Measurements from ENCODE around the gene MRGPRD.

The MRGPRD gene

GRCh38 chr11:68935516-68936357 is 45.0 kb downstream of the MRGPRD start:
- no peak overlapping the region for H3K4me3 ChIP-seq (replicated peaks; ENCODE audit: low read depth, low read length)
- TF ChIP-seq CTCF (IDR thresholded peaks at IDR 0.05; ENCODE audit: low read depth, low read length, missing control alignments): no peak
- no peak for DNase-seq (ENCODE audit: extremely low read depth, low read depth)

- no peak for DNase-seq (ENCODE audit: extremely low read depth, low read depth)
- no peak for TF ChIP-seq CTCF (IDR thresholded peaks at IDR 0.05; ENCODE audit: low read depth, low read length, missing control alignments)
- H3K4me3 ChIP-seq (replicated peaks; ENCODE audit: low read depth, low read length): no peak overlapping the region
Measured at GRCh38 chr11:68935066-68935465, 45.7 kb downstream of the MRGPRD start.

GRCh38 chr11:68934666-68935065 is 46.1 kb downstream of the MRGPRD start:
- DNase-seq (ENCODE audit: extremely low read depth, low read depth): no peak
- H3K4me3 ChIP-seq (replicated peaks; ENCODE audit: low read depth, low read length): no peak overlapping the region
- TF ChIP-seq CTCF (IDR thresholded peaks at IDR 0.05; ENCODE audit: low read depth, low read length, missing control alignments): no peak

- TF ChIP-seq CTCF (IDR thresholded peaks at IDR 0.05; ENCODE audit: low read depth, low read length, missing control alignments): no peak
- DNase-seq (ENCODE audit: extremely low read depth, low read depth): no peak
Measured at GRCh38 chr11:68934321-68934645, 46.5 kb downstream of the MRGPRD start.

GRCh38 chr11:68933605-68934320 is 47.0 kb downstream of the MRGPRD start:
- H3K4me3 ChIP-seq (replicated peaks; ENCODE audit: low read depth, low read length): no peak overlapping the region
- no peak for TF ChIP-seq CTCF (IDR thresholded peaks at IDR 0.05; ENCODE audit: low read depth, low read length, missing control alignments)
- DNase-seq (ENCODE audit: extremely low read depth, low read depth): no peak

More at GRCh38 chr11:68934321-68934645, 46.5 kb downstream of the MRGPRD start:
- no peak overlapping the region for H3K4me3 ChIP-seq (replicated peaks; ENCODE audit: low read depth, low read length)

GRCh38 chr11:68932933-68933577 is 47.7 kb downstream of the MRGPRD start:
- TF ChIP-seq CTCF (IDR thresholded peaks at IDR 0.05; ENCODE audit: low read depth, low read length, missing control alignments): no peak
- no peak for DNase-seq (ENCODE audit: extremely low read depth, low read depth)
- no peak overlapping the region for H3K4me3 ChIP-seq (replicated peaks; ENCODE audit: low read depth, low read length)
